HL-60 (cell line): ENCODE data around the gene CNTNAP2.

Experiments
- CTCF ChIP-seq: IDR thresholded peaks from one replicate; pipeline ENCODE4 v1.5.1; 2011; ENCODE audit warnings: low read length, control low read depth, inconsistent platforms; ENCODE audit not compliant: insufficient read depth
- SPI1 ChIP-seq: IDR thresholded peaks from 2 replicates; pipeline ENCODE4 v1.6.1; 2012; ENCODE audit warnings: low read depth, mild to moderate bottlenecking, borderline replicate concordance

GRCh38 chr7:146424084-146424483 is 307.5 kb downstream of the CNTNAP2 start:
- no peak for TF ChIP-seq SPI1
- TF ChIP-seq CTCF: no peak
